BLaER1 (cell line): ENCODE data around the gene IL22RA1.

ENCODE experiments used
- H3K27ac ChIP-seq: shearing (Covaris generic); formaldehyde crosslinking; 2 replicates; pipeline ENCODE4 v1.8.1; 2022
- H3K27me3 ChIP-seq: shearing (Covaris generic); formaldehyde crosslinking; 2 replicates; pipeline ENCODE4 v1.8.1; 2022
- H3K36me3 ChIP-seq: shearing (Covaris generic); formaldehyde crosslinking; 2 replicates; pipeline ENCODE4 v1.8.1; 2022
- H3K4me1 ChIP-seq: shearing (Covaris generic); formaldehyde crosslinking; 2 replicates; pipeline ENCODE4 v1.8.1; 2022
- H3K4me2 ChIP-seq: shearing (Covaris generic); formaldehyde crosslinking; 2 replicates; pipeline ENCODE4 v1.8.1; 2022
- H3K4me3 ChIP-seq: shearing (Covaris generic); formaldehyde crosslinking; 2 replicates; pipeline ENCODE4 v1.8.1; 2022
- H3K9ac ChIP-seq: shearing (Covaris generic); formaldehyde crosslinking; 2 replicates; pipeline ENCODE4 v1.8.1; 2022
- H3K9me3 ChIP-seq: shearing (Covaris generic); formaldehyde crosslinking; 2 replicates; pipeline ENCODE4 v1.8.1; 2022
- H4K20me1 ChIP-seq: shearing (Covaris generic); formaldehyde crosslinking; 2 replicates; pipeline ENCODE4 v1.8.1; 2022
- Cebpa-rat ChIP-seq: shearing (Covaris generic); IDR thresholded peaks from 2 replicates; pipeline ENCODE4 v1.8.1; 2022

The IL22RA1 gene

GRCh38 chr1:24091971-24092482 is 50.9 kb downstream of the IL22RA1 start:
- Histone ChIP-seq H3K27ac (no peak overlapping the region), H3K4me2 (no peak overlapping the region), H4K20me1 (no peaks in the 10 kb centered on the region), H3K4me1 (peaks cover 11% of the 10 kb centered on the region), H3K9ac (no peak overlapping the region), H3K36me3 (no peaks in the 10 kb centered on the region), H3K4me3 (no peak overlapping the region), H3K27me3 (no peaks in the 10 kb centered on the region), H3K9me3 (no peaks in the 10 kb centered on the region)
- no peak for TF ChIP-seq Cebpa-rat

- no peaks in the 10 kb centered on the region for H3K9me3 ChIP-seq
- TF ChIP-seq Cebpa-rat = no peak
- no peak overlapping the region for H3K4me2 ChIP-seq
- no peak overlapping the region for H3K27ac ChIP-seq
- H4K20me1 ChIP-seq = no peaks in the 10 kb centered on the region
- no peak overlapping the region for H3K9ac ChIP-seq
- peaks cover 11% of the 10 kb centered on the region for H3K4me1 ChIP-seq
- H3K36me3 ChIP-seq = no peaks in the 10 kb centered on the region
- no peak overlapping the region for H3K4me3 ChIP-seq
- no peaks in the 10 kb centered on the region for H3K27me3 ChIP-seq
Measured at GRCh38 chr1:24090736-24091135, 52.2 kb downstream of the IL22RA1 start.

- Histone ChIP-seq H4K20me1 (no peaks in the 10 kb centered on the region), H3K27me3 (no peaks in the 10 kb centered on the region), H3K4me3 (no peak overlapping the region), H3K4me1 (peaks cover 11% of the 10 kb centered on the region), H3K9me3 (no peaks in the 10 kb centered on the region), H3K9ac (no peak overlapping the region), H3K36me3 (no peaks in the 10 kb centered on the region), H3K27ac (no peak overlapping the region), H3K4me2 (peak overlapping the region; percentile 42)
- TF ChIP-seq Cebpa-rat = no peak
Measured at GRCh38 chr1:24089743-24090555, 53.0 kb downstream of the IL22RA1 start.

- Histone ChIP-seq H3K36me3 (no peaks in the 10 kb centered on the region), H4K20me1 (no peaks in the 10 kb centered on the region), H3K27me3 (no peaks in the 10 kb centered on the region), H3K27ac (peak overlapping the region; percentile 31; the same call in 1 of the 2 replicates), H3K4me1 (peaks cover 11% of the 10 kb centered on the region), H3K4me3 (no peak overlapping the region), H3K9ac (no peak overlapping the region), H3K4me2 (peak overlapping the region; percentile 42), H3K9me3 (no peaks in the 10 kb centered on the region)
- TF ChIP-seq Cebpa-rat = no peak
Measured at GRCh38 chr1:24089027-24089742, 53.8 kb downstream of the IL22RA1 start.

GRCh38 chr1:24086466-24086865 is 56.5 kb downstream of the IL22RA1 start:
- Histone ChIP-seq H4K20me1 (no peaks in the 10 kb centered on the region), H3K27me3 (no peaks in the 10 kb centered on the region), H3K4me2 (no peak overlapping the region), H3K9ac (no peak overlapping the region), H3K36me3 (no peaks in the 10 kb centered on the region), H3K4me3 (no peak overlapping the region), H3K27ac (no peak overlapping the region), H3K4me1 (peaks cover 11% of the 10 kb centered on the region), H3K9me3 (no peaks in the 10 kb centered on the region)
- TF ChIP-seq Cebpa-rat = no peak

- Histone ChIP-seq H4K20me1 (no peaks in the 10 kb centered on the region), H3K27me3 (no peaks in the 10 kb centered on the region), H3K4me2 (no peak overlapping the region), H3K9me3 (no peaks in the 10 kb centered on the region), H3K4me3 (no peak overlapping the region), H3K27ac (no peak overlapping the region), H3K4me1 (peaks cover 11% of the 10 kb centered on the region), H3K36me3 (no peaks in the 10 kb centered on the region), H3K9ac (no peak overlapping the region)
- no peak for TF ChIP-seq Cebpa-rat
Measured at GRCh38 chr1:24085546-24085945, 57.4 kb downstream of the IL22RA1 start.

- Histone ChIP-seq H3K36me3 (no peaks in the 10 kb centered on the region), H4K20me1 (no peaks in the 10 kb centered on the region), H3K4me3 (no peak overlapping the region), H3K4me2 (no peak overlapping the region), H3K9ac (no peak overlapping the region), H3K4me1 (peaks cover 11% of the 10 kb centered on the region), H3K27ac (no peak overlapping the region), H3K9me3 (no peaks in the 10 kb centered on the region), H3K27me3 (no peaks in the 10 kb centered on the region)
- TF ChIP-seq Cebpa-rat = no peak
Measured at GRCh38 chr1:24085007-24085406, 57.9 kb downstream of the IL22RA1 start.

- no peak for TF ChIP-seq Cebpa-rat
- no peak overlapping the region for H3K4me3 ChIP-seq
- peaks cover 4% of the 10 kb centered on the region for H3K4me1 ChIP-seq
- H3K9ac ChIP-seq = no peak overlapping the region
- H3K27me3 ChIP-seq = no peaks in the 10 kb centered on the region
- no peaks in the 10 kb centered on the region for H4K20me1 ChIP-seq
- no peaks in the 10 kb centered on the region for H3K36me3 ChIP-seq
- no peaks in the 10 kb centered on the region for H3K9me3 ChIP-seq
- no peak overlapping the region for H3K27ac ChIP-seq
- H3K4me2 ChIP-seq = no peak overlapping the region
Measured at GRCh38 chr1:24084050-24084449, 58.9 kb downstream of the IL22RA1 start.

- Histone ChIP-seq H3K4me1 (no peaks in the 10 kb centered on the region), H3K36me3 (no peaks in the 10 kb centered on the region), H3K27ac (no peak overlapping the region), H4K20me1 (no peaks in the 10 kb centered on the region), H3K9ac (no peak overlapping the region), H3K4me3 (no peak overlapping the region), H3K27me3 (no peaks in the 10 kb centered on the region), H3K9me3 (no peaks in the 10 kb centered on the region), H3K4me2 (no peak overlapping the region)
- no peak for TF ChIP-seq Cebpa-rat
Measured at GRCh38 chr1:24082372-24082771, 60.6 kb downstream of the IL22RA1 start.

- TF ChIP-seq Cebpa-rat = no peak
- H4K20me1 ChIP-seq = no peaks in the 10 kb centered on the region
- no peak overlapping the region for H3K4me2 ChIP-seq
- no peak overlapping the region for H3K4me3 ChIP-seq
- H3K27me3 ChIP-seq = no peaks in the 10 kb centered on the region
- no peaks in the 10 kb centered on the region for H3K36me3 ChIP-seq
- no peaks in the 10 kb centered on the region for H3K9me3 ChIP-seq
- no peaks in the 10 kb centered on the region for H3K4me1 ChIP-seq
- H3K27ac ChIP-seq = no peak overlapping the region
- H3K9ac ChIP-seq = no peak overlapping the region
Measured at GRCh38 chr1:24081190-24081589, 61.8 kb downstream of the IL22RA1 start.
